Cardiac septum (tissue), 1 donor: ENCODE data around the gene BTBD16. TPM values are rescaled to one million over a fixed set of nuclear protein-coding genes. Genes with fewer than 3 reads are reported as not detected.
A peak's percentile ranks its signal among the peaks of the same experiment; 100 is the strongest.

Experiments
- DNase-seq: peaks from one replicate; pipeline ENCODE4 v3.0.0-alpha.2; 2020; ENCODE audit warnings: low spot score
- intact Hi-C: fragments of 100-400 bp; cut with DNase I; formaldehyde crosslinking; loops from one replicate; pipeline ENCODE4 v1.14.0; 2022
- total RNA-seq: library from RNA; stranded (reverse); fragmentation: NEBNext Ultra II Directional; extraction: Animal tissue kit (Norgen Biotek cat#: 25700); gene quantifications from one replicate; pipeline ENCODE4 v1.2.1, GENCODE V29; 2021
- donor health status: DM: no; HTN: no; CAD: no.

The BTBD16 gene
- total RNA-seq, 1 donor from 2014 or later = not detected

DNA sequence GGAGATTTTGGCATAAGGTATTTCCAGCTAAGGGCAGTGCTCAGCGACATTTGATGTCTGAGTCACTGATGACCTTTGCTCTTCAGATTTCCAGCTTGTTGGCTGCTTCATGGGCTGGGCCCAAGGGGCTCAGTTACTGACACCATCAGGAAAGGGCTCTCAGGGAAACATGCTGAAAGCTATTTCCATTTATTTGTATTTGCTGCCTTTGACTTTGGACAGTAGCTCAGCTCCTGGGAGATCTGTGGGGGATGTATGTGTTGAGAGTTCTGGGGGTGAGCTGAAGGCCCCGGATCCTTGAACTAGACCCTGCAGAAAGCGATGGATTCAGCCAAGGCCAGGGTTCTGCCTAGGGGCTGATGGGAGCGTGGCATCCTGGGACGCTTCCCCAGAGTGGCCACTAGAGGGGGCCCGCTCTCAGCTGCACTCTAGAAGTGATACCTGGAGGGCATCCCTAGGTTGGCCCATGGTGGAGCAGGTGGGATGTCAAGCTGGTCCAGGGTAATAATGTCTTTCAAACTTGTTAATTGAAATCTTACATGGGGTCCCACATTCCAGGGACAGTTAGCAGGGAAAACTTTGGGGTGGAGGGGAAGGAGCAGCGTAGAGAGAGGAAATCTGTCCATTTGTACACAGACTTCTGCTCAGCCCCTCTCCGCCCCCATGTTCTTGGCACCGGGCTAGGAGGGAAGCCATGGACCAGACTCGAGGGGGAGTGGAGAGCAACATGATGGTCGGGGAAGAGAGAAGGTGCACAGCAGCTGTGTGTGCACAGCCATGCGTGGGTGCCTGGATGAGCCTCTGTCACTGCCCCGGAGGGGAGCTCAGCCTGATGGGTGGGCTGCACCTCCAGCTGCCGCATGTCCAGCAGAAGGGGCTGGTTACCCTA lies 3.0 kb upstream of the BTBD16 start:
- peak; percentile 77 for DNase-seq
- intact Hi-C loops = loop anchor here (5.0 to 10.0 kb wide), 2 partner anchors 126 to 213 kb away; no protein-coding TSS in a partner anchor

DNA sequence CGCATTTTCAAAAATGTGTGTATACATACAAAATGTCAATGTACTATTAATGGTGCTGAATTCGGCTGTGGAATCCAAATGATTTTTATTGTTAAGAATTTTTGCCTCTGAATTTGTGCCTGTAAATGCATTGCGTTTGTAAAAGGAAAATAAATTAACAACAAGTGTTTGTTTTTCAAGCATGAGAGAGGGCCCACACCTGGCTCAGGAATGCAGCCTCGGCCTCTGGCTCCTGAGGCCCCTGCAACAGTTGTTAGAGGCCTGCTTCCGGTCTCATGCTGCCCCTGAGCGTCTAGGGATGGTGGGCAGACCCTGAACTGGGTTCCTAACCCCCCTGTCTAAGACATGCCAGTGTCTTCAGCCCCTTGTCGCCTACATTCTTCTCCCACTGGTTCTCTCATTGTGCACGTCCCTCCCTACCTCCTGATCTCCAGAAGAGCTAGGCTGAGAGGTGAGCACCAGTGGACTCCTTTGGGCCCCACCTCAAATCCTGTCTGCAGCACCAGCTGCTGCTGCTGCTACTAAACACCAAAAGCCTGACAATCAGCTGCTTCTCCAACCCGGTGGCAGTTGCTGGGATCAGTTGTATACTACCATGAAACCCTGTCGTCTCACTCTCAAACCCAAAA lies 1.9 kb upstream of the BTBD16 start:
- DNase-seq = peak; percentile 57
- intact Hi-C loops = loop anchor here (5.0 to 10.0 kb wide), 2 partner anchors 127 to 214 kb away; no protein-coding TSS in a partner anchor

DNA sequence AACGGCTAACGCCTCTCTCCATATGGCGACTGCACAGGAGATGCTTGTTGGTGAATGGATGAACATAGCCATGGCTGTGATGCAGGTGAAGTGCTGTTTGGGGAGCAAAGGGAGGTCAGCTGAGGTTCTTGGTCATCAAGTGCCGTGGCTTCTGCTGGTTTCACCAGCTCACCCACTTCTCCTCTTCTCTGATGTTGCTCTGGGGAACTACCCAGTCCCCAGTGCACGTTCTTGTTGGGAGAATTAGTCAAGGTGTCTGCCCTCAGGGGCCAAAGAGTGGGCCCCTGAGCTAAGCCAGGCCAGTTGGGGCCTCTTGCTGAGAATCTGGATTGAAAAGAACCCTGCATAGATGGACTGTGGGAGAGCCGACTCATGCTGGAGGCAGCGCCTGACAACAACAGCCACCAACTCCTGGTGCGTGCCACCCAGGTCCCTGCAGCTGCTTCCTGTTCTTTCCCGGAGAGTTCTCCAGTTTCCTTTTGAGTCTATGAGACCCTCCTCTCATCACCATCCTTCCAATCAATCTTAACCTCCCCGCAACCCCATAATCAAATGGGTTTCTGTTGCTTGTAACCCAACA lies 3.0 kb downstream of the BTBD16 start:
- peak; percentile 59 for DNase-seq
- intact Hi-C loops = no loop called here

DNA sequence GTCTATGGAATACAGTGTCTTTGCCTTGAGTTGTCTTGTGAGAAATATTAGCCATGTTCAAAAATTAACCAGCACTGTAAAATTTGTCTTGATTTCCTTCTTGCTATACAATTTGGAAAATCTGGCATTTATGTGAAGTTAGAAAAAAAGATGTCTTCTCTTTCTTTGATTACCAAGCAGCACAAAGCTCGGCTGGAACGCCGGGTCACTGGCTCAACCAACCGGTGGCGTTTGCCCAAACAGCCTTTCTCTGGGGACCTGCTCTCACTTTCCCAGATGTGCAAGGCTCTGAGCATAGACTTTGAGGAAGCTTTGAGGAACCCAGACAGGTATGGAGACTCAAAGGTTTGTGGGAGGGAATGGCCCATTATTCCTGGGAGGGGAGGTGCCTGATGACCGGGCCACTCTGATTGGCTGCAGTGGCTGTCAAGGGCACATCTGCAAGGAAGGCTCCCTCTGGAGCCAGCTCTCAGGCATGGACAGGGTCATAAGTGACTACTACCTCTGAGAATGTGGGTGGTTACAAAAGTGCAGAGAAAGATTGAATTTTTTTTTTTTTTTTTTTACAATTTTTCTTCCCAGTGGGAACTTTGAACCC lies 5.6 kb downstream of the BTBD16 start:
- intact Hi-C loops = no loop called here
- peak; percentile 57 for DNase-seq

DNA sequence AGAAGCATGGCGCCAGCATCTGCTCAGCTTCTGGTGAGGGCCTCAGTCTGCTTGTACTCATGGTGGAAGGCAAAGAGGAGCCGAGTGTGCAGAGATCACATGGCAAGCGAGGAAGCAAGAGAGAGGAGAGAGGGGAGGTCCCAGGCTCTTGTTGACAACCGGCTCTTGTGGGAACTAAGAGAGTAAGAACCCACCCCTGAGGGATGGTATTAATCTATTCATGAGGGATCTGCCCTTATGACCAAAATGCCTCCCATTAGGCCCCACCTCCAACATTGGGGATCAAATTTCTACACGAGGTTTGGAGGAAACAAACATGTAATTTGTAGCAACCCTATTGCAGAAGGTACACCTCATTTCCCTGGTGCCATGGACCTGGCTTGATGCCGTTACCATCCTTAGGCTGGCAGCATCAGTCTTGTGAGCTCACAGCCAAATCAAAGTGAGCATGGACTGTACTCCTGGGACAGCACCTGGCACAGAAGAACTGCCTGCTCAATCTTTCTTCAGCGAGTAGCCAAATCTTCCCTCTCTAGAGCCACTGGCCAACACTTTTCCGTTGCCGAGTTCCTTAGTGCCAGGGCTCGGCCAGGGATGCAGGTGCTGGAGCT lies 6.5 kb downstream of the BTBD16 start:
- intact Hi-C loops = no loop called here
- peak; percentile 50 for DNase-seq

DNA sequence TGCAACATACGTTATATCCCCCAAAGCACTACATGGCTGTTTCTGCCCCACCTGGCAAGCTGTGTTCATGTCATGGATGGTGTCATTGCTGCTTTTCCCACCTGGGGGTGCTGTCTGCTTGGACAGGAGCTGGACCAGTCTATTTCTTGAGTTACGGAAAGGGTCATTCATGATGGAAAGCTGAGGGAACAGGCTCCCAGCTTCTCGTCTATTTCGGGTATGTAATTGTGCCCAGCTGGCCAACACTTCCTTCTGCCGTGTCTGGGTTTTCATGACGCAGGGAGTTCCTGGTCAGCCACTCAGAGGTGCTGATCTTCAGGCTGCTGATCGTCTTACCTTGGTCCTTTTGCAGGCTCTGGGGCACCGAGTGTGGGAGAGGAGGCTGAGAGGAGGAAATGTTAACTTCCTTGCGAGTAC lies 8.6 kb downstream of the BTBD16 start:
- intact Hi-C loops = no loop called here
- DNase-seq = peak; percentile 66

DNA sequence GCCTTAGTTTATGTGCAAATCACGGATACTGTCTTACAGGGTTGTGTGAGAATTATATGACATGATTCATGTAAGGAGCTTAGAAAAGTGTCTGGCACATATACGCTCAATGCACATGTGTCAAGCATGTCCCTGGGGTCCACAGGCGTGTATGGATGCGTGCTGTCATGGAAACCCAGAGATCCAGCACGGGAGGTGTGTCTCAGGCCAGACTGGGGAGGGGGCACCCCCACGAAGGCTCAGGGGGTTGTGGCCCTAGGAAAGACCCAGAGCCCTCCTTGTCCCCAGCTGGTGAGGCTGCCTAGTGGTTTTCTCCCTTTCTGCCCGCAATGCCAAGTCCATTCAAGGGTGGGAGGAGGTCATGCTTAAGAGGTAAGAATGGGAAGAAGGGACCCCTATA lies 9.1 kb downstream of the BTBD16 start:
- intact Hi-C loops = no loop called here
- no peak for DNase-seq

DNA sequence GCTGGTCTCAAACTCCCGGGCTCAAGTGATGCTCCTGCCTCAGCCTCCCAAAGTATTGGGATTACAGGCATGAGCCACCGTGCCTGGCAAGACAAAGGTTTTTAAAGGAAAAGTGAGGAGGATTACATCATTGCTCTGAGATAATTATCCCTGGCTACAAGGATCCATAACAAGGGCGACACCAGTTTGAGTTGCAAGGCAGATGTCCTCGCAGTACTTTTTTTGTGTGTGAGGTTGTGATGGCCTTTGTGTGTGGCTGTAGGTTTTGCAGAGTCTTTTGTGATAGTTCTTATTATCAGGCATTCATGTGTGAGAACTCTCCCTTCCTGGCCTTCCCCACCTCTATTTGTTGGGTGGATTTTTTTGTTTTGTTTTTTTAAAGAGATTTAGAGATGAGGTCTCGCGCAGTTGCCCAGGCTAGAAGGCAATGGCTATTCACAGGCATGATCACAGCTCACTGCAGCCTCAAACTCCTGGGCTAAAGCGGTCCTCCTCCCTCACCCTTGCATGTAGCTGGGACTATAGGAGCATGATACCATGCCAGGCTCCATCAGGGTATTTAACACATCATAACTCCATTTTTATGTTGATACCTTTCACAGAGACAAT lies 10.0 kb downstream of the BTBD16 start:
- no peak for DNase-seq
- intact Hi-C loops = no loop called here

DNA sequence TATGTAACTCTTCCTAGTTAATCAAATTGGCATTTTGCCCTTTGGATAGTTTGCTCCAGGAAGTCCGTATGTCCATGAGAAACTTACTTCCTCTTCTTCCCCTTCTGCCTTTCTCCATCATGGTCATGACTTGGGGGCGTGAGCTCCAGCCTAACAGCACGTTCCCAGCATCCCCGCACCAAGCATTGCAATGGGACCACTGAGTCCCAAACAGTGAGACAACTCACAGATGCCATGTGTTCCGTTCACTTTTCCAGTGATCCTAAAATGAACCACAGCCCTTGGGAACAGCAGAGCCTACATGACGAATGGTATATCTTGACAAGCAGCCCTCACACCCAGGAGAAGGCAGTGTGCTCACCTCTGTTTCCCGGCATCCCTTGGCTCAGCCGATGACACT lies 10.7 kb downstream of the BTBD16 start:
- DNase-seq = peak; percentile 47
- intact Hi-C loops = no loop called here

DNA sequence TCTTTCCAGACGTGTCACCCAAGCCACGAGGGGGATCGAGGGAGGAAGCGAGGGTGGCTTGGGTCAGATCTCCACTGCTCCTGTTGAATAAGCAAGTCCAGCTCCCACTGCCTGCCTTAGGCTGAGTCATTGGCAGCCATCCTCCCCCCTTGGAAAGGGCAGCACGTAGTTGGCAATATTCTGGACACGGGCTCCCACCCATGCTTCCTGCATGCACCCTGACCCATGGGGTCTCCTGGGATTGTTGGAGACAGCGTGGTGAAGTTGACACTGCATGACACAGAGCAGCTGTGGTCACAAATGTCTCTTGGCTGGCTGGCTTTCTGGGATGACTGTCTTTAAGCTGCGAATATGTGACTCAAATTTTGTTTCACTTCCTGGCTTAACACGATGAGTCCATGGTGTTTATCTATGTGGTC lies 11.2 kb downstream of the BTBD16 start:
- intact Hi-C loops = no loop called here
- no peak for DNase-seq

DNA sequence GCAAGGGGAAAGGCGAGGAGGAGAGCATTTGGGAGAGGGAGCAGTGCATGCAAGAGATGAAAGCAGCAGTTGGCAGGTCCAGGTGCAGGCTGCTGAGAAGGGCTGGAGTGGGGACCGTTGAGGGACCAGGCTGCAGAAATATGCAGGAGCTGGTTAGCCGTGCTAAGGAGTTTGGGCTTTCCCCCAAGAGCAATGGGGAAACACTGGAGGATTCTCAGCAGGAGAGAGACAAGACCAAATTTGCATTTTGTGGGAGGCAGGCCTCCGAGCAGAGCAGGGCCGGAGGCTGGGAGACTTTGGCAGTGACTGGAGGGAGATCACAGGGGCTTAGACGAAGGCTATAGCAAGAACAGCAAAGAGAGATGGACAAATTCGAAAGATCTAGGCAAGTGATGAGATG lies 11.8 kb downstream of the BTBD16 start:
- no peak for DNase-seq
- intact Hi-C loops = no loop called here

DNA sequence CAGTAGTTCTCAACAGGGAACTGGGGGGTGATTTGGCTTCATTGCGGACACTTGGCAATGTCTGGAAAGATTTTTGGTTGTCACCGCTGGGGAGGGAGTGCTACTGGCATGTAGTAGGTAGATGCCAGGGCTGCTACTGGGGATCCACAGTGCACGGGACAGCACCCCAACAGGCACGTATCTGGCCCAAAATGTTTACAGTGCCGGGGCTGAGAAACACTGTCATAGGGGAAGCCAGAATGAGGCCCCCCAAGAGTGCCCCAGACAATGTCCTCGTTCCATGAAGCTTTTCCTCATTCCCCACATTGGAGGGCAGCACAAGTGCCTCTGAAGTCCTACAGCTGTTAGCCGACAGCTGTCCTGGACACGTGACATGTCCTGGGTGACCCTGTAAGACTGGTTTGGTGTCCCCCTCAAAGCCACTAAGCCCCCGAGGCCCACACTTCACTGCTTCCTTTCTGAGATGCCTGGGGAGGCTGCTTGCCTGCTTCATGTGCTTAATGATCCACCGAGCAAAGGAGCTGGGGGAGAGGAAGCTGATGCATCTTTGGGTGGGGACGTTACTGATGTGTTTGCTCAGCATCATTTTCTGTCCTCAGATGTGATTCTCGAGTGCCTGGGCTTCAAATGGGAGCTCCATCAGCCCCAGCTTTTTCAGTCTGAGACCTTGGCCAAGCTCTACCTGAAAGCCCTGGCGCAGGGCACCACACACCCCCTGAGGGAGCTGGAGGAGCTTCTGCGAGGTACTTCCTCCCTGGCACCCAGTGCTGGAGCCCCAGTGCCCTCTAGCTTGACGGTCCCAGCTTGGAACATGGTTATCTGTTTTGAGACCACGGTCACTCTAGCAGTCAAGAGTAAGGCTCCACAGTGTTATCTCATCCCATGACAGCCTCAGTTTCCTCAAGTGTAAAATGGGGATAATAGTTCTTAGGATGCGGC lies 14.7 kb downstream of the BTBD16 start:
- intact Hi-C loops = no loop called here
- DNase-seq = no peak

DNA sequence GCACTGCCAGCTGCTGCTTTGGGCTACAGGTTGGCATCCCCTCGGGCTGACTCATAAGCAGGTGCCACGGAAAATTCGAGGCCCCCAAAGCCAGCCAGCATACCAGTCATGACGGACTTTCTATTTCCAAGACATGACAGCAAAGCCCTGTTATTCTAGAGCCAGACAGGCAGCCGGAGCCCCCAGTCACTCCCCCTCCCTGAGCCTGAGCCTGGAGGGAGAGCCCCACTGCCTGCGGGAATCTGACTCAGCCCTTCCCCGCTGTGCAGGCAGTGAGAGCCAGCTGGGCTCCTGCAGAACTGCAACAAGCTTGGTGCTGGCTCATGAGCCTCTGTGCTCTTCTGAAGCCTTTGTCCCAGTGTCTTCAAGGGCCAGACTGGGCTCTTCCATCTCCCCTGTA lies 15.8 kb downstream of the BTBD16 start:
- intact Hi-C loops = no loop called here
- DNase-seq = peak; percentile 82

DNA sequence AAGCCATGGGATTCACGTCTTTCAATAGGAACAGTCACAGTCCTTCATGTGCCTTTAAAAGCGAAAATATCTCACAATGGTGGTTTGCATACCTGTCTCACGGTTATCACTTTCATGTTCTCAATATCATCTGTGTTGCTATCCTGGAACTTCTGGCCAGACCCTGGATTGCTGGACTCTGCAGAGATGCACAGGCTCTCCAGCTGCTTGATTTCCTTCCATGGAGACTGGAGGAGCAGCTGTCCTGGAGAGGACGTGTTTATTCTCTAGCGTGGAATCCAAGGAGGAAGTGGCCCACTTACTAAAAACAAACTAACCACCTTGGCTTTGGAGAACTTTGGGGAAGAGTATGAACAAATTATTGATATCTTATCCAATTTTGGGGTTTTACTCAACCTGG lies 16.5 kb downstream of the BTBD16 start:
- intact Hi-C loops = no loop called here

DNA sequence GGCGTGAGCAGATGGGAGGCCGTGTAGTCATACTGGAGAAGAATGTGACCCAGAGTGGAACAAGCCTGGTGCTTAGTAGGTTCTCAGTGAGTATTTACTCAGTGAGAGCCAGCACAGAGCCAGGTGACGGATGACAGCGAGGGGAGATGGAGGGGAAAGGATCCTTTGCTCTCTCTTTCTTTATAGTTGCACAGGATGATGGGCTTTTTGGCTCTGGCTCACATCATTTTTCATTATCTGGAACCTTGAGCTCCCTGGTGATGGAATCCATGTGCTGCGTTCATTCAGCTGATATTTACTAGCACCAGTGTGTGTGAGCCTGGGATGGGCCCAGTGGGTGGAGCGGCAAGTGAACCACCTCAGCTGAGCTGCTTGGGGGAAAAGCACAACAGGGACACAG lies 17.2 kb downstream of the BTBD16 start:
- DNase-seq = no peak
- intact Hi-C loops = no loop called here

More for the DNA sequence above, 16.5 kb downstream of the BTBD16 start:
- DNase-seq = peak; percentile 31

DNA sequence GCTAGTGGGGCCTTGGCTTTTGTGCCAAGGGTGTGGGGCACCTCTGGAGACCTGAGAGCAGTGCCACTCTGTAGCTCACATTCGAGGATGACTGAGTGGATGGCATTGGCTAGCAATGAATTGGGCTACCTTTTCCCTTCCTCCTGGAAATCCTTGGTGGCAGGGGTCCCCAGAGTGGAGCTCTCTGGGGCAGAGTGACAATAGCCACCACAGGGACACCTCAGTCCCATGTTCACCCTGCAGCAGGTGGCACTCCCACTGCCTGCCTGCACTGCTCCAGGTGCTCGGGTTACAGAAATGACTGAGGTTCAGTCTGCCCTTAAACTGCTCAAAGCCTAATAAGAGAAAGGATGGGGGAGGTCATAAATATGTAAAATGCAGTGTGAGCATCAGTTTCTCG lies 17.8 kb downstream of the BTBD16 start:
- DNase-seq = no peak
- intact Hi-C loops = no loop called here

DNA sequence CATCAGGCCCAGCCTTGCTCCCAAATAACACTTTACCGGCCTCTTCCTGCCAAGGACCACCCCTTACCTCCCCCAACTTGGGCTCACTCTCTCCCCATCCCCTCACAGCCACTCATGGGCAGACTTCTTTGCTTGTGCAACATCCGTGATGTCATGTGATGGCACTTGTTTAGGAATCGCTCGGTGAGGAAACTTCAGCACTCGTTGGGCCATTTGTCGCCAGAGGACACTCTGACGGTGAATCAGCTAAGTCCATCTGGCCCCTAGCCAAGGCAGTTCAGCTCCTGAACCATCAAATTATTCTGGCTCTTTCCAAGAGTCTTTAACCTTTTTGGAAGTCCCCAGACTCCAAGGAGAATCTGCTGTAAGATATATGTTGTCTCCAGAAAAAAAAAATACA lies 19.2 kb downstream of the BTBD16 start:
- no peak for DNase-seq
- intact Hi-C loops = no loop called here

DNA sequence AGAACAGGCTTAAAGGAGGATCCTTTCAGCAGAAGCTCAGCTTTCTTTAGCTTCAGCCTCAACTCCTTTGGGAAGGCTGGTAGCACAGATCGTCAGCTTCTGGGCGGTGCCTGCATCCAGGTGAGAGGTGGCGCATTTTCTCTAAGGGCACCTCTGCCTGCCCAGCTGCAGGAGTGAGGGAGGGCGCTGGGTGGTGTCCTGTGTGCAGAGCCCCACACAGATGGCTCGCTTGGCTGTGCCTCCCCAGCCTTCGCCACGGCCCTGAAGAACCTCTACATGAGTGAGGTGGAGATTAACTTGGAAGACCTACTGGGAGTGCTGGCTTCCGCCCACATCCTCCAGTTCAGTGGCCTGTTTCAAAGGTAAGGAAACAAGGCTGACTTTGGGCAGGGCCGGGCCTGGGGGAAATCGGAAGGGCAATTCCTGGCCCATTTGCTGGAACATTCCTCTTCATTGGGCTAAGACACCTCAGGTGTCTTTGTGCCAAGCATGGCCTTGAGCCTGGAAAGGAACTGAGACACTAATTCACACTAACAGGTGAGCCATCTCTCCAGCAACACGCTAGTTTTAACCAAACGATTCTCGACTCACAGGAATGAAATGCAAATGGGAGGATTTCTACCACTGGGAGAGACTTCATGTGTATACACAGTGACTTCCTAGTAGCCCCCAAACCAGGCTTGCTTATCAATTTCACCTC lies 19.9 kb downstream of the BTBD16 start:
- no peak for DNase-seq
- intact Hi-C loops = no loop called here
